K562 (cell line): ENCODE measurements around the gene SYT3. TPM values are rescaled to one million over a fixed set of nuclear protein-coding genes. Genes with fewer than 3 reads are reported as not detected.

Experiments used
- ATAC-seq: fragments of 200-7000 bp; cut with Tn5 transposase; 3 replicates; pipeline ENCODE4 v1.9.1; 2020; ENCODE audit warnings: moderate library complexity
- BruUV-seq: library from RNA; stranded (reverse); fragments of 400-500 nt; replicated peaks from 2 replicates; lab custom pipeline; 2021; lab: Mats Ljungman, UMichigan
- CTCF ChIA-PET: fragments of 300-600 bp; formaldehyde crosslinking; extraction: SDS; loops from one replicate; lab custom pipeline; 2021; ENCODE audit warnings: low intra/inter-chr PET ratio; lab: Yijun Ruan, JAX
- POLR2A ChIA-PET: fragments of 300-600, 350-650 bp; sonication (Branson Sonifier 250); formaldehyde crosslinking; extraction: SDS; loops from one replicate; lab custom pipeline; 2021; ENCODE audit warnings: antibody characterized with exemption, inconsistent platforms; lab: Yijun Ruan, JAX
- DNase-seq, 4 experiments: peaks; one replicate each; pipeline versions ENCODE4 v3.0.0 to v3.0.0-alpha.2; 2011 to 2018; ENCODE audit warnings: low spot score in 3 of 4, mixed read lengths in 3 of 4; ENCODE audit errors: extremely low read depth in 1 of 4
- FAIRE-seq: peaks from 2 replicates; lab custom pipeline; 2011; peaks lifted over from hg19 to GRCh38; lab: Jason Lieb, UNC
- H2AFZ ChIP-seq: 2 replicates; pipeline ENCODE4 v1.6.0; 2011; ENCODE audit warnings: low read depth, low read length, control low read depth, inconsistent platforms
- H3K27ac ChIP-seq: fragments of 200-600 bp; 3 replicates; pipeline ENCODE4 v1.8.0; 2011; ENCODE audit warnings: low read depth, mild to moderate bottlenecking, control low read depth, inconsistent platforms, low read length, moderate library complexity, mixed read lengths; ENCODE audit errors: extremely low read depth
- H3K27me3 ChIP-seq, 2 experiments: fragments of 300-600 bp in 1 of 2; 2 replicates in 1 of 2; 3 replicates in 1 of 2; pipeline versions ENCODE4 v1.6.0 to v1.8.0; 2011; ENCODE audit warnings: inconsistent platforms in 2 of 2, low read length in 2 of 2, mild to moderate bottlenecking in 1 of 2, mixed read lengths in 1 of 2, moderate library complexity in 1 of 2; ENCODE audit not compliant: control insufficient read depth in 2 of 2, insufficient read depth in 2 of 2
- H3K36me3 ChIP-seq: fragments of 300-600 bp; 3 replicates; pipeline ENCODE4 v1.8.0; 2011; ENCODE audit warnings: mild to moderate bottlenecking, low read length, inconsistent platforms; ENCODE audit not compliant: control insufficient read depth, insufficient read depth
- H3K4me1 ChIP-seq, 2 experiments: fragments of 200-600 bp in 1 of 2; replicated peaks in 1 of 2; 2 replicates in 1 of 2; 3 replicates in 1 of 2; pipeline versions ENCODE4 v1.5.1 to v1.8.0; 2011; ENCODE audit warnings: inconsistent platforms in 2 of 2, low read length in 2 of 2, mild to moderate bottlenecking in 1 of 2, mixed read lengths in 1 of 2, moderate library complexity in 1 of 2; ENCODE audit not compliant: control insufficient read depth in 2 of 2, insufficient read depth in 2 of 2
- H3K4me2 ChIP-seq: 2 replicates; pipeline ENCODE4 v1.6.1; 2011; ENCODE audit warnings: low read length, control low read depth, inconsistent platforms, mixed read lengths; ENCODE audit not compliant: insufficient read depth
- H3K4me3 ChIP-seq: fragments of 200-600 bp; sonication (generic), shearing (Covaris generic); 2 replicates; pipeline ENCODE4 v1.5.1; 2016; ENCODE audit warnings: control low read depth, inconsistent platforms
- H3K79me2 ChIP-seq: fragments of 200-600 bp; 3 replicates; pipeline ENCODE4 v1.8.0; 2011; ENCODE audit warnings: low read length, inconsistent platforms; ENCODE audit not compliant: control insufficient read depth, insufficient read depth
- H3K9ac ChIP-seq, 2 experiments: 2 replicates each; pipeline versions ENCODE4 v1.6.0 to v1.6.1; 2011; ENCODE audit warnings: low read depth in 2 of 2, low read length in 2 of 2, control low read depth in 1 of 2, inconsistent platforms in 1 of 2, mild to moderate bottlenecking in 1 of 2, mixed read lengths in 1 of 2; ENCODE audit not compliant: insufficient read depth in 1 of 2
- H3K9me1 ChIP-seq: one replicate; pipeline ENCODE4 v1.6.0; 2011; ENCODE audit warnings: inconsistent platforms, mild to moderate bottlenecking, low read length, moderate library complexity; ENCODE audit not compliant: control insufficient read depth, insufficient read depth
- H3K9me3 ChIP-seq: replicated peaks from 2 replicates; pipeline ENCODE4 v1.5.1; 2011; ENCODE audit warnings: low read depth, low read length, inconsistent platforms; ENCODE audit not compliant: control insufficient read depth, insufficient read depth
- H4K20me1 ChIP-seq: replicated peaks from 2 replicates; pipeline ENCODE4 v1.6.1; 2011; ENCODE audit warnings: low read length, inconsistent platforms, mixed read lengths; ENCODE audit not compliant: control insufficient read depth, insufficient read depth
- CBX1 ChIP-seq: sonication (generic); IDR thresholded peaks from 2 replicates; pipeline ENCODE4 v1.6.1; 2016; ENCODE audit warnings: antibody characterized with exemption, low read depth, mild to moderate bottlenecking
- E2F4 ChIP-seq: sonication (generic); formaldehyde crosslinking; IDR thresholded peaks from 2 replicates; pipeline ENCODE4 v1.8.0; 2022; ENCODE audit warnings: mild to moderate bottlenecking, low read depth, missing genetic modification reagents
- ETV1 ChIP-seq: fragments of 450-650 bp; conservative IDR thresholded peaks from 2 replicates; pipeline ENCODE4 v1.6.1; 2016; ENCODE audit warnings: missing genetic modification characterization, control low read depth, low read depth, missing compliant biosample characterization
- KDM2B ChIP-seq: fragments of 250-450 bp; sonication (Bioruptor Pico); IDR thresholded peaks from 2 replicates; pipeline ENCODE4 v1.8.0; 2021; ENCODE audit warnings: mild to moderate bottlenecking, moderate library complexity
- MAFK ChIP-seq: IDR thresholded peaks from 2 replicates; pipeline ENCODE4 v1.6.1; 2011; ENCODE audit warnings: low read length, improper control_type of control experiment
- NFIC ChIP-seq: fragments of 450-650 bp; IDR thresholded peaks from 2 replicates; pipeline ENCODE4 v1.6.1; 2017; ENCODE audit warnings: mild to moderate bottlenecking, inconsistent platforms
- RAD51 ChIP-seq: fragments of 450-650 bp; IDR thresholded peaks from 2 replicates; pipeline ENCODE4 v1.7.1; 2016; ENCODE audit warnings: low read depth, mild to moderate bottlenecking, borderline replicate concordance
- RBFOX2 ChIP-seq: fragments of 200-400 bp; formaldehyde crosslinking; IDR thresholded peaks from 2 replicates; pipeline ENCODE4 v1.6.1; 2017; ENCODE audit warnings: low read depth, mild to moderate bottlenecking, low read length, moderate library complexity
- RBM22 ChIP-seq: fragments of 200-400 bp; formaldehyde crosslinking; IDR thresholded peaks from 2 replicates; pipeline ENCODE4 v1.6.1; 2018; ENCODE audit warnings: low read length, low read depth; ENCODE audit not compliant: poor library complexity, severe bottlenecking
- ZC3H8 ChIP-seq: fragments of 450-650 bp; IDR thresholded peaks from 2 replicates; pipeline ENCODE4 v1.6.1; 2017
- ZNF780A ChIP-seq: fragments of 250-450 bp; sonication (Bioruptor Pico); IDR thresholded peaks from 2 replicates; pipeline ENCODE4 v1.5.0; 2021; ENCODE audit warnings: mild to moderate bottlenecking
- WGBS: fragments of 100-300 bp; shearing (Covaris generic); methylation state at CpG from one replicate; pipeline ENCODE4 v1.1.6; 2016; ENCODE audit warnings: low coverage, mixed read lengths; ENCODE audit not compliant: insufficient coverage; ENCODE audit errors: missing lambda C conversion rate; 5-methylcytosine and 5-hydroxymethylcytosine counted together
- in situ Hi-C: fragments of 300-500 bp; cut with MboI; formaldehyde crosslinking; loops from 4 replicates; pipeline ENCODE4 v1.15.0; 2018; ENCODE audit warnings: inconsistent platforms, mixed read lengths
- intact Hi-C: fragments of 100-400 bp; cut with micrococcal nuclease; formaldehyde crosslinking; loops from 2 replicates; pipeline ENCODE4 v1.14.2; 2022
- polyA plus RNA-seq, 8 experiments: library from polyadenylated mRNA; depleted of rRNA in 4 of 8; stranded (reverse) in 5 of 8; unstranded in 3 of 8; fragments of >200 nt; fragmentation: Nextera tagmentation in 2 of 8; fragmentation: Illumina TruSeq in 1 of 8; extraction: Ambion mirVana in 2 of 8; extraction: Trizol in 1 of 8; gene quantifications; 2 replicates each; pipeline versions ENCODE4 v1.2.1 to v1.2.3, GENCODE V29; 2011 to 2014; ENCODE audit warnings: inconsistent platforms in 1 of 8, missing spikeins in 1 of 8
- total RNA-seq, 7 experiments: library from RNA; depleted of rRNA in 6 of 7; stranded (reverse); fragments of >200 nt in 6 of 7; fragmentation: Illumina TruSeq in 2 of 7; extraction: Trizol in 2 of 7; gene quantifications; 2 replicates each; pipeline versions ENCODE4 v1.2.1 to v1.2.3, GENCODE V29; 2011 to 2021; ENCODE audit warnings: low replicate concordance in 1 of 7
- TF ChIP-seq, protein P1 (sequence below), 2 experiments: fragments of 450-650 bp in 1 of 2; sonication (generic) in 1 of 2; formaldehyde crosslinking in 1 of 2; IDR thresholded peaks in 1 of 2; conservative IDR thresholded peaks in 1 of 2; 2 replicates each; pipeline versions ENCODE4 v1.6.1 to v1.8.1; 2016 to 2023; ENCODE audit warnings: mild to moderate bottlenecking in 2 of 2, moderate library complexity in 2 of 2, inconsistent platforms in 1 of 2, missing genetic modification reagents in 1 of 2

Gene SYT3
- total and polyA plus RNA-seq, 9 of the 15 experiments (the other 6 are each of a cell fraction or from before 2014, with no cell fraction given): 0.36 to 2.0 (median 0.54) TPM; not detected in 2

DNA sequence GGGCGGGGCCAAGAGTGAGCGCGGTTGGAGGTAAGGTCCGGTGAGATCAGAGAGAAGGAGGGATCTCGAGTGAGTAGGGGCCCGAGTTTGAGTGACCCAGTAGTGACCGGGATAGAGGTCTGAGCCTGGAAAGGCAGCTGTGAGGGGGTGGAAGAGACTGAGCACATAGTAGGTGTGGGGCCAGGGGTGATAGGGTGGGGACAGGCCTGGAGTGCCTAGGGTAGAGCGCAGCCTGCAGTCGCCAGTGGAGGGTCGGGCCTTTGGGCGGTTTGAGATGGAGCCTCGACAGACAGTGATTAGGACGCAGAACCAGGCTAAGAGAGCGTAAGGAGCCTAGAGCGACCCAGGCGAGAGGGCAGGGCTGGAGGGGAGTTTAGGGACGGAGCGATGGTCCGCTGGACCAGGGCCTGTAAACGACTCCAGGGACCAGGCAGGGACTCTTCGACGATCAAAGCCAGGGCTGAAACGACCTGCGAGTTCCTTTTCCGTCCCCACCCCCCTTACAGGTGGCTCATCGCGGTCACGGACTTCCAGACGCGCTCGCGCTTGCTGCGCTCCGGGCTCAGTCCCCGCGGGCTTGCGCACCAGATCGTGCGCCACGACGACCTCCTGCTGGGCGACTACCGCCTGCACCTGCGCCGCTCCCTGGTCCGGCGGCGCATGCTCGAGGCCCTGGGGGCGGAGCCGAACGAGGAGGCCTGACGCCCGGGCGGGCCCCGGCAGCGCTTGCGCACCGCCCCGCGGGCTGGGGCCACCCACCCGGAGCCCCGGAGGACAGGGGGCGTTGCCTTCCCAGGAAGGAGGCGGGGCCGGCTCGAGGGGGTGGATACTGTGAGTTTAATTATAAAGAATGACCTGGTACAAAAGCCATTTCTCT is 19.0 kb upstream of the SYT3 start (continued):
- peak; percentile 69; the same call in 1 of the 2 replicates for TF ChIP-seq E2F4
- TF ChIP-seq, all 486 proteins: peak for 190

GRCh38 chr19:50657712-50658440 is 18.2 kb upstream of the SYT3 start:
- DNase-seq (peak; percentile 96 to 100 (median 98)), FAIRE-seq (peak; percentile 96), ATAC-seq (peak; percentile 88)
- no peaks in the 10 kb centered on the region for H3K9me1 ChIP-seq
- peaks cover 20 to 51% of the 10 kb centered on the region in 2 experiments for H3K4me1 ChIP-seq
- peaks cover 14% of the 10 kb centered on the region; the same call in 2 of the 3 replicates for H3K79me2 ChIP-seq
- H3K36me3 ChIP-seq: no peaks in the 10 kb centered on the region
- no TSS peak for BruUV-seq
- intact Hi-C loops (loop anchor here (2.0 to 5.0 kb wide), 3 partner anchors 49 to 296 kb away; partner anchors contain the start of gene NR1H2), in situ Hi-C loops (no loop called here)
- H3K9ac ChIP-seq: peak overlapping the region; percentile 99 to 100
- CTCF ChIA-PET: interaction anchor here (1.1 to 1.9 kb wide), 2 partner anchors 50 to 121 kb away, joined by 5 to 11 read pairs; no protein-coding TSS in a partner anchor
- H3K4me3 ChIP-seq: peak overlapping the region; percentile 66
- peaks cover 3% of the 10 kb centered on the region; the same call in 1 of the 2 replicates for H4K20me1 ChIP-seq
- WGBS: under 1% methylated on average over 23 of the region's 38 CpGs
- peak overlapping the region; percentile 100 for H3K4me2 ChIP-seq
- H3K9me3 ChIP-seq: no peaks in the 10 kb centered on the region
- peak overlapping the region; percentile 98 for H3K27ac ChIP-seq
- peak overlapping the region; percentile 61 for H2AFZ ChIP-seq
- no peaks in the 10 kb centered on the region; a peak in 1 of 5 replicates for H3K27me3 ChIP-seq
- POLR2A ChIA-PET: no interaction called here
- TF ChIP-seq ZC3H8 (no peak), RAD51 (no peak), CBX1 (peak; percentile 60; the same call in 1 of the 2 replicates), ETV1 (tag) (peak; percentile 88), RBFOX2 (peak; percentile 82), RBM22 (no peak), NFIC (no peak), MAFK (no peak), ZNF780A (CRISPR knock-in tag) (no peak), KDM2B (no peak)
- TF ChIP-seq, protein P1, sequence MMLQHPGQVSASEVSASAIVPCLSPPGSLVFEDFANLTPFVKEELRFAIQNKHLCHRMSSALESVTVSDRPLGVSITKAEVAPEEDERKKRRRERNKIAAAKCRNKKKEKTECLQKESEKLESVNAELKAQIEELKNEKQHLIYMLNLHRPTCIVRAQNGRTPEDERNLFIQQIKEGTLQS (IDR thresholded peaks at IDR 0.05): peak; percentile 61
- TF ChIP-seq, protein P1 (CRISPR knock-in tag; conservative IDR thresholded peaks at IDR 0.05): no peak
